ENCODE results near the gene SEPTIN2.

- TF ChIP-seq POLR2A (IDR thresholded peaks at IDR 0.05), result no peak
- no peak for TF ChIP-seq CTCF (IDR thresholded peaks at IDR 0.05)
- no peak for TF ChIP-seq EP300 (IDR thresholded peaks at IDR 0.05)
- no peak for TF ChIP-seq POLR2AphosphoS5 (IDR thresholded peaks at IDR 0.05)
These were observed 41.1 kb downstream of the SEPTIN2 start for GRCh38 chr2:241356871-241357260.
